Bronchial epithelial cell (primary cell): ENCODE data around the gene GPR148. TPM values are rescaled to one million over a fixed set of nuclear protein-coding genes. Genes with fewer than 3 reads are reported as not detected.
A peak's percentile ranks its signal among the peaks of the same experiment; 100 is the strongest.

ENCODE experiments used
- DNase-seq: peaks from one replicate; pipeline ENCODE4 v3.0.0-alpha.2; 2010; ENCODE audit warnings: low read depth
- FAIRE-seq: peaks from 2 replicates; lab custom pipeline; 2011; peaks lifted over from hg19 to GRCh38; lab: Jason Lieb, UNC
- H3K27me3 ChIP-seq: 2 replicates; pipeline ENCODE4 v1.5.1; 2011; ENCODE audit warnings: low read length; ENCODE audit not compliant: control insufficient read depth, insufficient read depth
- H3K36me3 ChIP-seq: 2 replicates; pipeline ENCODE4 v1.5.1; 2011; ENCODE audit warnings: low read length; ENCODE audit not compliant: control insufficient read depth, insufficient read depth
- H3K4me3 ChIP-seq: 2 replicates; pipeline ENCODE4 v1.5.1; 2011; ENCODE audit warnings: mild to moderate bottlenecking, low read depth, low read length, control low read depth
- CTCF ChIP-seq: IDR thresholded peaks from 2 replicates; pipeline ENCODE4 v1.5.1; 2011; ENCODE audit warnings: mild to moderate bottlenecking, moderate library complexity, low read length, control low read depth, inconsistent platforms; ENCODE audit not compliant: insufficient read depth, severe bottlenecking
- total RNA-seq: library from RNA; depleted of rRNA; stranded (reverse); fragments of >200 nt; gene quantifications from 2 replicates; pipeline ENCODE4 v1.2.1, GENCODE V29; 2014

Gene GPR148
- total RNA-seq, 1 donor from 2014 or later, result not detected

- peaks cover 22% of the 10 kb centered on the region for H3K27me3 ChIP-seq
- no peak for TF ChIP-seq CTCF
- no peak for FAIRE-seq
- DNase-seq, result no peak
- H3K36me3 ChIP-seq, result no peaks in the 10 kb centered on the region
- H3K4me3 ChIP-seq, result peak within 1 kb of the TSS; percentile 36
Observed at GRCh38 chr2:130755256-130756052, 26.6 kb downstream of the GPR148 start, which contains the start of gene AMER3. TSS of gene AMER3 (plus strand) at chr2:130755540. CDS start at chr2:130762073, 6,533 bp downstream.

GRCh38 chr2:130756053-130756873, 27.4 kb downstream of the GPR148 start:
- H3K4me3 ChIP-seq, result peak overlapping the region; percentile 36
- H3K27me3 ChIP-seq, result peaks cover 22% of the 10 kb centered on the region
- no peak for TF ChIP-seq CTCF
- DNase-seq, result no peak
- H3K36me3 ChIP-seq, result no peaks in the 10 kb centered on the region
- no peak for FAIRE-seq

- FAIRE-seq, result no peak
- no peak for DNase-seq
- TF ChIP-seq CTCF, result no peak
- Histone ChIP-seq H3K36me3 (no peaks in the 10 kb centered on the region), H3K4me3 (no peak overlapping the region), H3K27me3 (peaks cover 22% of the 10 kb centered on the region)
Observed at GRCh38 chr2:130756874-130757668, 28.2 kb downstream of the GPR148 start.

- Histone ChIP-seq H3K36me3 (no peaks in the 10 kb centered on the region), H3K4me3 (no peak overlapping the region), H3K27me3 (peaks cover 17% of the 10 kb centered on the region)
- DNase-seq, result no peak
- FAIRE-seq, result no peak
- TF ChIP-seq CTCF, result no peak
Observed at GRCh38 chr2:130759906-130760753, 31.3 kb downstream of the GPR148 start.
